ENCODE data around the gene ARID1B. TPM values are rescaled to one million over a fixed set of nuclear protein-coding genes. Genes with fewer than 3 reads are reported as not detected.

ARID1B gene
- total and polyA plus RNA-seq, 2 of the 13 experiments (the other 11 are each of a cell fraction or from before 2014, with no cell fraction given): 20.1 to 32.6 TPM

DNA sequence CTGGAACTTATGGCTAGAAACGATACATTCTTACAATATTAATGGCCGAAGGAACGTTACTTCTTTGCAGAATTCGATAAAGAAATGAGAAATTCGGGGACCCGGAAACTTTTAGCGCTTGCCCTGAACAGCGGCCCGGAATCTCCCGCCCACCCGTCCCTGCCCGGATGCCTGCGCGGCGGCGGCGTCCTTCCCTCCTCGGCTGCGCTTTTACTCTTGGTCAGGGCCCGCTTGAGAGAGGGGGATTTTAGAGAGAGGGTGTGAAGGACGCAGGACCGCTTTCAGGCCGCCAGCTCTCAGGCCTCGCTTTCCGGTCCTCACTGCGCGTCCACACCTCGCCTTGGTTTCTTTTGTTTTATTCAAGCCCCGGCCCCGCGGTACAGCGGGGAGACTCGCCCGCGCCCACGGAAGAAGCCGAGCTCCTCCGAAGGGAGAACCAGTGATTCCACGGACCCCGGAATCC lies 243.7 kb downstream of the ARID1B start (continued):
- peak; percentile 27; the same call in 1 of the 2 replicates for TF ChIP-seq KIAA2018 (CRISPR knock-in tag; IDR thresholded peaks at IDR 0.05; ENCODE audit: borderline replicate concordance)
- TF ChIP-seq ZBTB34 (CRISPR knock-in tag; IDR thresholded peaks at IDR 0.05): no peak
- 0 out of 2 replicates have a peak, but pooled peaks have one; percentile 63 for TF ChIP-seq CSRNP2 (CRISPR knock-in tag; conservative IDR thresholded peaks at IDR 0.05; ENCODE audit: low read depth)
- peak; percentile 31; the same call in 1 of the 2 replicates for TF ChIP-seq GFI1 (CRISPR knock-in tag; IDR thresholded peaks at IDR 0.05; ENCODE audit: borderline replicate concordance)
- TF ChIP-seq ZNF33A (CRISPR knock-in tag; IDR thresholded peaks at IDR 0.05; ENCODE audit: borderline replicate concordance): peak; percentile 86
- TF ChIP-seq ZNF292 (CRISPR knock-in tag; IDR thresholded peaks at IDR 0.05; ENCODE audit: borderline replicate concordance, low read depth): peak; percentile 66
- TF ChIP-seq ZNF329 (CRISPR knock-in tag; IDR thresholded peaks at IDR 0.05; ENCODE audit: low read depth): peak; percentile 77; the same call in 1 of the 2 replicates
- no peak for TF ChIP-seq ZSCAN5A (CRISPR knock-in tag; IDR thresholded peaks at IDR 0.05; ENCODE audit: borderline replicate concordance)
- TF ChIP-seq, protein P1, sequence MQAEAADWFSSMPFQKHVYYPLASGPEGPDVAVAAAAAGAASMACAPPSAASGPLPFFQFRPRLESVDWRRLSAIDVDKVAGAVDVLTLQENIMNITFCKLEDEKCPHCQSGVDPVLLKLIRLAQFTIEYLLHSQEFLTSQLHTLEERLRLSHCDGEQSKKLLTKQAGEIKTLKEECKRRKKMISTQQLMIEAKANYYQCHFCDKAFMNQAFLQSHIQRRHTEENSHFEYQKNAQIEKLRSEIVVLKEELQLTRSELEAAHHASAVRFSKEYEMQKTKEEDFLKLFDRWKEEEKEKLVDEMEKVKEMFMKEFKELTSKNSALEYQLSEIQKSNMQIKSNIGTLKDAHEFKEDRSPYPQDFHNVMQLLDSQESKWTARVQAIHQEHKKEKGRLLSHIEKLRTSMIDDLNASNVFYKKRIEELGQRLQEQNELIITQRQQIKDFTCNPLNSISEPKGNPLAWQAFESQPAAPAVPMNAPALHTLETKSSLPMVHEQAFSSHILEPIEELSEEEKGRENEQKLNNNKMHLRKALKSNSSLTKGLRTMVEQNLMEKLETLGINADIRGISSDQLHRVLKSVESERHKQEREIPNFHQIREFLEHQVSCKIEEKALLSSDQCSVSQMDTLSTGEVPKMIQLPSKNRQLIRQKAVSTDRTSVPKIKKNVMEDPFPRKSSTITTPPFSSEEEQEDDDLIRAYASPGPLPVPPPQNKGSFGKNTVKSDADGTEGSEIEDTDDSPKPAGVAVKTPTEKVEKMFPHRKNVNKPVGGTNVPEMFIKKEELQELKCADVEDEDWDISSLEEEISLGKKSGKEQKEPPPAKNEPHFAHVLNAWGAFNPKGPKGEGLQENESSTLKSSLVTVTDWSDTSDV (CRISPR knock-in tag; IDR thresholded peaks at IDR 0.05): peak; percentile 92
- TF ChIP-seq ZNF562 (CRISPR knock-in tag; IDR thresholded peaks at IDR 0.05; ENCODE audit: borderline replicate concordance): 0 out of 2 replicates have a peak, but pooled peaks have one; percentile 33
